Measurements from ENCODE around the gene SRP9.

GRCh38 chr1:225745273-225745672, 32.4 kb upstream of the SRP9 start:
- TF ChIP-seq CTCF (optimal IDR thresholded peaks at IDR 0.05 in 1 of 3, IDR thresholded peaks at IDR 0.05 in 1 of 3, conservative IDR thresholded peaks at IDR 0.05 in 1 of 3; ENCODE audit: extremely low read depth in 1 of 3, insufficient read depth in 2 of 3, low read length in 3 of 3) (no peak), EZH2 (IDR thresholded peaks at IDR 0.05; ENCODE audit: low read length) (no peak)
